GM19324 (cell line): Measurements from ENCODE around the gene LCMT2.

Source experiments
- ATAC-seq: cut with Tn5 transposase; IDR thresholded peaks from one replicate; pipeline ENCODE4 v1.9.1; 2021; ENCODE audit warnings: mild to moderate bottlenecking, moderate library complexity; ENCODE audit not compliant: unreplicated experiment, low FRiP score

The LCMT2 gene

DNA sequence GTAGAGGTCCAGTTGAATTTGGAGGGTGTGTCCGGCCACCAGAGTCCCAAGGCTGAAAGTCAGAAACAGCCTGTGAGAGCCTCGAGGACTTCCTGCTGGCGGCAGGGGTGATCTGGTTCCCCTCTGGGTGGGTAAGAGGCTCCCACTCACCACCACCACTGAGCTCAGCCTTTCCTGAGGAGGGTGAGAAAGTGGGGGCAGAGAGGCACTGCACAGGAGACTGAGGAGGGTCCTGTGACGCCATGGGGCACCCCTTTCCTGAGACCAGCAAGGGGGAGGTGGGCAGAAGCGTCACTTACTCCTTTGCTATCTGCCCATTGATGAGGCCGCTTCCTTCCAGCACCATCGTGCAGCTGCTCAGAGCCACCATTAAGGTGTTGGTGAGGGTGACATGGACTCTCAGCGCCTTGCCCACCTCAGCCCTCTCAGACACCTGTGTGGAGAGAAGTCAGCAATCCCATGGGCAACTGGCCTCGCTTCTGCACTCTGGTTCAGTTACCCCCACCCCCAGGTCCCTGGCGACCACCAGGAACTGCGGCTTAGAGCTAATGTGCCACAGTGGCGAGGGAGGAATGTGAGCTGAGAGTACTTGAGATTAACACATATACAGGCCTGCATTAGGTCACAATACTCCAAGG, 53.7 kb downstream of the LCMT2 start:
- ATAC-seq = no peak

DNA sequence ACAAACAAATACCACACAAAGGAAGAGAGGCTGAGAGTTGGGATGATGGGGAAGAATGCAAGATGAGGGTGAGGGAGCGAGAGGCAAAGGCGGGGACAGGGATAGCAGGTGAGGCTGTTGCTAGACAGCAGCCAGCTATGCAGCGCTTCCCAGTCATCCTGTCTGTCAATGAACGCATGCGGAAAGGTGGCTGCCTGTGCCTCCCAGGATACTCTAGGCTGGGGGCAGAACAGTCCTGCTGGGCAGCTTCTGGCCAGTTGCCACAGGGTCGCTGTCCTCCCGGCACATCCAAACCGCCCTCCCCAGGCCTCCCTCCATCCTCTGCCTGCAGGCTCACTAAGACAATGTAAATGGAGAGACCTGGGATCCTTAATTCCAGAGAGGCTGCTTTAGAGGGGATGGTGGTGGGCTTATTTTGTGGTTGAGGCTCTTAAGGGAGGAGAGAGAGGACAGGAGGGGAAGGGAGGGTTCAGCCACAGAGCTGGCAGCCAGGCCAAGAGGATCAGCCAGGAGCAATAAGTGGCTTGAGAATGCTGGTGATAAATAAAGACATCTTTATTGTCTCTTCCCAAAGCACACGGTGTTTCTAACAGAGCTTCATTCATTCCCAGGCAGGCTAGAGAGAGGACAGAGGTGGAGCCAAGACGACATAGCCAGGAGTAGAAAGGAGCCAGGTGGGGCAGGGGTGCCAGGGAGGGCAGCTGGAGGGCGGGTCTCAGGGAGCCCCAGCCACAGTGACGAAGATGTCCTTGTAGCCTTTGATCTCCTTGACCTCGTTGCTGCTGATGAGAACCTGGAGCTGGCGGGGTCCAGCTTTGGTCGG, 54.4 kb downstream of the LCMT2 start:
- ATAC-seq = no peak

DNA sequence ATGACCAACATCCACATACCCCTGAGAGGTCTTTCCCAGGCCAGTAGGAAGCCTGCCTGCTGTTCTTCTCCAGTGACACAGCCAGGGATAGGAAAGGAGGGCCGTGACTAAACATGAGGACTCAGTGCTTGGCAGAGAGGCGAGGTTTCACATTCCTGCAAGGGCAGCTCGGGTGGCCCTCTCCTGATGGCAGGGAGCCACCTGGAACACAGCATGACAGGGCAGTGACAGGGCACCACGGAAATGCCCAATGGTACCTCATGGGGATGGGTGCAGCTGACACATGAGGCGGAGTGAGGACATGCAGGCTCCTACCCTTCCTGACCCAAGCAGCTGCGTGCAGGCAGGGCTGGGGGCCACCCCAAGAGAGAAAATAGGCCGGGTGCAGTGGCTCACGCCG, 56.2 kb downstream of the LCMT2 start:
- no peak for ATAC-seq
